Measurements from ENCODE around the gene G3BP1. TPM values are rescaled to one million over a fixed set of nuclear protein-coding genes. Genes with fewer than 3 reads are reported as not detected.

The G3BP1 gene
- total and polyA plus RNA-seq, 9 of the 15 experiments (the other 6 are each of a cell fraction or from before 2014, with no cell fraction given): 54.7 to 264 (median 105) TPM

- ATAC-seq: no peak
- FAIRE-seq: no peak
- Histone ChIP-seq H3K9me3 (replicated peaks; ENCODE audit: control insufficient read depth, insufficient read depth, low read depth, low read length) (no peaks in the 10 kb centered on the region), H3K4me1 (replicated peaks in 1 of 2; ENCODE audit: control insufficient read depth in 2 of 2, insufficient read depth in 2 of 2, low read length in 2 of 2) (peaks cover 0 to 5% of the 10 kb centered on the region in 2 experiments; a peak in 1 of 5 replicates), H3K27ac (ENCODE audit: extremely low read depth, low read depth, low read length) (no peak overlapping the region), H3K4me3 (no peak overlapping the region), H4K20me1 (replicated peaks; ENCODE audit: control insufficient read depth, insufficient read depth, low read length) (peaks cover 15% of the 10 kb centered on the region; the same call in 1 of the 2 replicates), H3K4me2 (ENCODE audit: insufficient read depth, low read length) (no peak overlapping the region), H3K79me2 (ENCODE audit: control insufficient read depth, insufficient read depth, low read length) (peaks cover 97% of the 10 kb centered on the region), H2AFZ (ENCODE audit: low read depth, low read length) (no peak overlapping the region), H3K27me3 (ENCODE audit: control insufficient read depth in 2 of 2, insufficient read depth in 2 of 2, low read length in 2 of 2) (no peaks in the 10 kb centered on the region), H3K36me3 (ENCODE audit: control insufficient read depth, insufficient read depth, low read length) (peaks cover 83% of the 10 kb centered on the region), H3K9me1 (ENCODE audit: control insufficient read depth, insufficient read depth, low read length) (no peaks in the 10 kb centered on the region), H3K9ac (ENCODE audit: insufficient read depth in 1 of 2, low read depth in 2 of 2, low read length in 2 of 2) (peak overlapping the region in 1 of 2 experiments; percentile 42; a peak in 1 of 4 replicates)
- POLR2A ChIA-PET: interaction anchor here (1.5 kb wide), 3 partner anchors 10 to 15 kb away, joined by 4 to 7 read pairs (median 5); no protein-coding TSS in a partner anchor
- CTCF ChIA-PET (ENCODE audit: low intra/inter-chr PET ratio): no interaction called here
- TF ChIP-seq PYGO2 (tag; IDR thresholded peaks at IDR 0.05) (no peak), TAF7 (tag; IDR thresholded peaks at IDR 0.05) (no peak), PKNOX1 (IDR thresholded peaks at IDR 0.05) (no peak), PURB (CRISPR knock-in tag; IDR thresholded peaks at IDR 0.05; ENCODE audit: low read depth) (no peak), SMARCE1 (IDR thresholded peaks at IDR 0.05) (no peak), SLC30A9 (CRISPR knock-in tag; IDR thresholded peaks at IDR 0.05) (no peak), KDM4B (IDR thresholded peaks at IDR 0.05; ENCODE audit: borderline replicate concordance in 2 of 2, low read depth in 1 of 2) (no peak), MTA3 (IDR thresholded peaks at IDR 0.05; ENCODE audit: borderline replicate concordance) (no peak), TAF1 (IDR thresholded peaks at IDR 0.05; ENCODE audit: control insufficient read depth, extremely low read depth, insufficient read depth, low read length, severe bottlenecking) (no peak), NBN (IDR thresholded peaks at IDR 0.05; ENCODE audit: low read depth) (no peak), ZNF584 (CRISPR knock-in tag; IDR thresholded peaks at IDR 0.05; ENCODE audit: low read depth) (no peak)
- TF ChIP-seq, protein P1, sequence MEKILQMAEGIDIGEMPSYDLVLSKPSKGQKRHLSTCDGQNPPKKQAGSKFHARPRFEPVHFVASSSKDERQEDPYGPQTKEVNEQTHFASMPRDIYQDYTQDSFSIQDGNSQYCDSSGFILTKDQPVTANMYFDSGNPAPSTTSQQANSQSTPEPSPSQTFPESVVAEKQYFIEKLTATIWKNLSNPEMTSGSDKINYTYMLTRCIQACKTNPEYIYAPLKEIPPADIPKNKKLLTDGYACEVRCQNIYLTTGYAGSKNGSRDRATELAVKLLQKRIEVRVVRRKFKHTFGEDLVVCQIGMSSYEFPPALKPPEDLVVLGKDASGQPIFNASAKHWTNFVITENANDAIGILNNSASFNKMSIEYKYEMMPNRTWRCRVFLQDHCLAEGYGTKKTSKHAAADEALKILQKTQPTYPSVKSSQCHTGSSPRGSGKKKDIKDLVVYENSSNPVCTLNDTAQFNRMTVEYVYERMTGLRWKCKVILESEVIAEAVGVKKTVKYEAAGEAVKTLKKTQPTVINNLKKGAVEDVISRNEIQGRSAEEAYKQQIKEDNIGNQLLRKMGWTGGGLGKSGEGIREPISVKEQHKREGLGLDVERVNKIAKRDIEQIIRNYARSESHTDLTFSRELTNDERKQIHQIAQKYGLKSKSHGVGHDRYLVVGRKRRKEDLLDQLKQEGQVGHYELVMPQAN (IDR thresholded peaks at IDR 0.05; ENCODE audit: borderline replicate concordance): no peak
- WGBS (ENCODE audit: insufficient coverage, low coverage, missing lambda C conversion rate): 86% methylated on average over 6 of the region's 6 CpGs
- no peak for DNase-seq (ENCODE audit: extremely low read depth in 1 of 4, low spot score in 3 of 4)
- intact Hi-C loops (cut with micrococcal nuclease) (no loop called here), in situ Hi-C loops (cut with MboI) (no loop called here)
- BruUV-seq (replicated peaks): no TSS peak
Observed at GRCh38 chr5:151787817-151788216, 16.1 kb downstream of the G3BP1 start.

All from K562 (cell line).